GM10266 (cell line): ENCODE measurements around the gene C2orf72.

ENCODE experiments used
- DNase-seq: peaks from one replicate; pipeline ENCODE4 v3.0.0; 2012; ENCODE audit errors: extremely low spot score
- CTCF ChIP-seq: IDR thresholded peaks from 2 replicates; pipeline ENCODE4 v1.5.1; 2012; ENCODE audit warnings: mild to moderate bottlenecking, low read depth; ENCODE audit not compliant: control insufficient read depth, insufficient read depth; ENCODE audit errors: missing control alignments

C2orf72 gene

GRCh38 chr2:231037731-231038482, 584 bp downstream of the C2orf72 start:
- peak; percentile 70 for DNase-seq
- TF ChIP-seq CTCF, result peak; percentile 36

GRCh38 chr2:231038483-231039293, 1.4 kb downstream of the C2orf72 start:
- DNase-seq, result no peak
- no peak for TF ChIP-seq CTCF

- no peak for DNase-seq
- TF ChIP-seq CTCF, result no peak
Measured at GRCh38 chr2:231039294-231039664, 2.0 kb downstream of the C2orf72 start.

- DNase-seq, result no peak
- TF ChIP-seq CTCF, result no peak
Measured at GRCh38 chr2:231039821-231040364, 2.6 kb downstream of the C2orf72 start.

DNA sequence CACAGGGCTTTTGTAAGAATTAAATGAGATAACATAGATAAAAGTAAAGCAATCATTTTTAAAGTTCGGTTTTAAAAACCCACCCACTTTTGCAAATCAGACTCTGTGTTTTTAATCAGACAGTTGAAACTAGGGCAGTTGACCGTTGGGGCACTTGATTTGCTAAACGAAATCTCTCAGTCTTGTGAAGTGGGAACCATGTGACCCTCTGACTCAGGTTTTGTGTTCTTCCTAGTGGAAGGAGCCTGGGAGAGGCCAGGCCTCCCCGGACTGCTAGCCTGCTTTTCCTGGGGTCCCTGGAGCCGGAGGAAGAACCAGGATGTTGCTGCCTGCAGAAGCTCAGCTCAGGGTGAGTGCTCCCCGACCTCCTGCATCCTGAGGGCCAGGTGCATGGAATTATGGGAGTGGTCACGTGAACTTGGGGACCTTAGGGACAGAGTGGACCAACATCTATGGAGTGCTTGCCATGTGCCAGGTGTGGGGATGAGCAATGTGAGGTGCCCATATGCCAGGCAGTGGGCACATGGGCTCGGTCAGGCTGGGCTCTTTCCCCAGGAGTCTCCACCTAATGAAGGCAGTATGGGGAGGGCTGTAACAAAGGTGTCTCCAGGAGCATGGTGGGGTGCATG, 3.9 kb downstream of the C2orf72 start:
- no peak for DNase-seq
- TF ChIP-seq CTCF, result no peak

GRCh38 chr2:231043796-231044195, 6.5 kb downstream of the C2orf72 start:
- no peak for DNase-seq
- no peak for TF ChIP-seq CTCF
